ENCODE data around the gene GNAO1. TPM values are rescaled to one million over a fixed set of nuclear protein-coding genes. Genes with fewer than 3 reads are reported as not detected.

Gene GNAO1
- total and polyA plus RNA-seq, 7 donors: 0.35 to 1.9 (median 0.60) TPM

DNA sequence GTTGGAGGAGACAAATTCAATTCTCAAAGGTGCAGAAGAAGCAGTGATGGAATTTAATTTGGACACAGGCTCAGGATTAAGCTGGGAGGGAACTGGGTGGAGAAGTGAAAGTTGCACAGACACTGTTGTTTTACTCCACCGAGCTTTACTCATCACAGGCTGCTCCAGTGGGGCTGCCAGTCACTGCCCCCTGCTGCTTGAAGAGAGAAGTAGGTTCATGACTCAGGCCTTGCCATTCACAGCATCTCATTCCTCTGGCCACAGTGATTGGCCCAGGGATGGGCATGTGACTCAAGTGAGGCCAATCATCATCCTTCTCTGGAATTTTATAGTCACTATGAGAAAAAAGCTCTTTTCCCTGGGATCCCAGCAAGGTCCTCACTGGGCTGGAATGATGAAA lies 11.8 kb downstream of the GNAO1 start:
- no peak overlapping the region for H3K4me3 ChIP-seq
- WGBS, 3 donors: 14 to 33% (median 18%) methylated on average over 1 of the region's 1 CpG

DNA sequence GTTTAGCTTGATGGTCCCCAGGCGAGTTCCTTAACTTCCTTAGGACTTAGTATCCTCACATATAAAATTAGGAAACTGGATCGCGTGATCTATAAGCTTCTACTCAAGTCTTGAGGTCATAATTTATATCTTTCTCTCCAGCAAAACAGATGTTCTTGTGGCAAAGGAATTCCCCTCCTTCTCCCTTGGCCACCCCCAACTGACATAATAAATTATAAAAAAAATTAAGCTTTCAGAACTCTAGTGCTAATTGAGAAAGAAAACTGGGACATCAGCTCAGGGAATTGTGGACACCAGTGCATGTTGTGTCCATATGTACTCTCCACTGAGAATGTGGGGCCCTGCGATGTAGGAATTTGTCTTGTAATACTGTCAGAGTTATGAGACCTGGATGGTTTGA lies 13.5 kb downstream of the GNAO1 start:
- Histone ChIP-seq H3K4me3 (no peak overlapping the region), H3K4me1 (no peaks in the 10 kb centered on the region), H3K27ac (no peak overlapping the region), H3K9me3 (peaks cover 3% of the 10 kb centered on the region), H3K27me3 (ENCODE audit: insufficient read depth in 3 of 3, low read length in 2 of 3) (peaks cover 0 to 9% (median 0%) of the 10 kb centered on the region in 3 donors), H3K36me3 (ENCODE audit: insufficient read depth in 1 of 2, low read depth in 1 of 2) (no peaks in the 10 kb centered on the region)
- intact Hi-C loops (cut with DNase I): no loop called here
- no peak for ATAC-seq
- TF ChIP-seq, protein P1, sequence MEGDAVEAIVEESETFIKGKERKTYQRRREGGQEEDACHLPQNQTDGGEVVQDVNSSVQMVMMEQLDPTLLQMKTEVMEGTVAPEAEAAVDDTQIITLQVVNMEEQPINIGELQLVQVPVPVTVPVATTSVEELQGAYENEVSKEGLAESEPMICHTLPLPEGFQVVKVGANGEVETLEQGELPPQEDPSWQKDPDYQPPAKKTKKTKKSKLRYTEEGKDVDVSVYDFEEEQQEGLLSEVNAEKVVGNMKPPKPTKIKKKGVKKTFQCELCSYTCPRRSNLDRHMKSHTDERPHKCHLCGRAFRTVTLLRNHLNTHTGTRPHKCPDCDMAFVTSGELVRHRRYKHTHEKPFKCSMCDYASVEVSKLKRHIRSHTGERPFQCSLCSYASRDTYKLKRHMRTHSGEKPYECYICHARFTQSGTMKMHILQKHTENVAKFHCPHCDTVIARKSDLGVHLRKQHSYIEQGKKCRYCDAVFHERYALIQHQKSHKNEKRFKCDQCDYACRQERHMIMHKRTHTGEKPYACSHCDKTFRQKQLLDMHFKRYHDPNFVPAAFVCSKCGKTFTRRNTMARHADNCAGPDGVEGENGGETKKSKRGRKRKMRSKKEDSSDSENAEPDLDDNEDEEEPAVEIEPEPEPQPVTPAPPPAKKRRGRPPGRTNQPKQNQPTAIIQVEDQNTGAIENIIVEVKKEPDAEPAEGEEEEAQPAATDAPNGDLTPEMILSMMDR (IDR thresholded peaks at IDR 0.05): no peak
- 69 to 73% (median 70%) methylated on average over 4 of the region's 4 CpGs for WGBS, 3 donors
- DNase-seq: no peak

More for the DNA sequence above, 11.8 kb downstream of the GNAO1 start:
- H3K4me1 ChIP-seq: no peaks in the 10 kb centered on the region
- intact Hi-C loops (cut with DNase I): no loop called here
- DNase-seq: peak; percentile 26 to 64
- peaks cover 0 to 9% (median 0%) of the 10 kb centered on the region in 3 donors for H3K27me3 ChIP-seq (ENCODE audit: insufficient read depth in 3 of 3, low read length in 2 of 3)
- no peak overlapping the region for H3K27ac ChIP-seq
- TF ChIP-seq, protein P1 (IDR thresholded peaks at IDR 0.05): no peak
- H3K36me3 ChIP-seq (ENCODE audit: insufficient read depth in 1 of 2, low read depth in 1 of 2): no peaks in the 10 kb centered on the region
- H3K9me3 ChIP-seq: no peaks in the 10 kb centered on the region
- ATAC-seq: peak in 3 of 4 donors; percentile 27 to 56 (median 45)

DNA sequence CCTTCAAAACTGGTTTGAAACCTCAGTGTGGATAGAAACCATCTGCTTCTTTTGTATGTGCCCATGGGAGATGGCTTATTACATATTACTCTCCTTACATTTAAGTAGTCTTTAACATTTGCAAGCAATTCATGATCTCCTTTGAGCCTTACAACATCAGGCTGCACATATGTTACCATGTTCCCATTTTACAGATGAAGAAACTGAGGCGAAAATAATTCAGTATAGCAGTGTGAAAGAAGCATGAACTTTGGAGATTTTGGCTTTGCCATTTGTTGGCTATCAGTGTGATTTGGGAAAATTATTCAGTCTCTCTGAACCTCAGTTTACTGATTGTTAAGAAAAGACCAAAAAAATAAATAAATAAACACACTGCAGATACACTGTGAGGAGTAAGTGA lies 15.7 kb downstream of the GNAO1 start:
- TF ChIP-seq, protein P1 (IDR thresholded peaks at IDR 0.05): no peak
- Histone ChIP-seq H3K4me1 (no peaks in the 10 kb centered on the region), H3K27me3 (ENCODE audit: insufficient read depth in 3 of 3, low read length in 2 of 3) (no peaks in the 10 kb centered on the region), H3K27ac (no peak overlapping the region), H3K9me3 (peaks cover 6% of the 10 kb centered on the region), H3K4me3 (no peak overlapping the region), H3K36me3 (ENCODE audit: insufficient read depth in 1 of 2, low read depth in 1 of 2) (no peaks in the 10 kb centered on the region)
- DNase-seq (no peak), ATAC-seq (no peak)
- intact Hi-C loops (cut with DNase I): no loop called here
- WGBS, 3 donors: 90 to 97% (median 92%) methylated on average over 1 of the region's 1 CpG

DNA sequence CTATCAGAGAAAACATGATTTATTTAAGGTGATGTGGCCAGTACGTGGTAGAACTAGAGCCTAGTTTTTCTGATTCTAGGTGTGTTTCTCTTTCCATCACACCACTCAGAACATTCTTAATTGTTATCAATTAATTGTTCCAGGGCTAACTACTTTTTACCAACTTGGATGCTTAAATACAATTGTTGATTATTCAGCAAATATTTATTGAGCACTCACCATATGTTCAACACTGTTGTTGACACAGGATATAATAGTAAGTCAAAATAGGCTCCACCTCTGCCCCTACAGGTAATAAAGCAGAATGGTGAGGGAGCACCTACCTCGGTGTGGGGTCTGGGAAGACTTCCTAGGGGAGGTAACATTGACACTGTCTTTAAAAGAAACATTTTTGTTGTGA lies 16.1 kb downstream of the GNAO1 start:
- TF ChIP-seq, protein P1 (IDR thresholded peaks at IDR 0.05): no peak
- Histone ChIP-seq H3K4me3 (no peak overlapping the region), H3K4me1 (no peaks in the 10 kb centered on the region), H3K36me3 (ENCODE audit: insufficient read depth in 1 of 2, low read depth in 1 of 2) (no peaks in the 10 kb centered on the region), H3K9me3 (peaks cover 6% of the 10 kb centered on the region), H3K27me3 (ENCODE audit: insufficient read depth in 3 of 3, low read length in 2 of 3) (peaks cover 0 to 2% (median 0%) of the 10 kb centered on the region in 3 donors), H3K27ac (no peak overlapping the region)
- no peak for ATAC-seq
- intact Hi-C loops (cut with DNase I): no loop called here
- no peak for DNase-seq
- WGBS, 3 donors: 74 to 85% (median 79%) methylated on average over 2 of the region's 2 CpGs

DNA sequence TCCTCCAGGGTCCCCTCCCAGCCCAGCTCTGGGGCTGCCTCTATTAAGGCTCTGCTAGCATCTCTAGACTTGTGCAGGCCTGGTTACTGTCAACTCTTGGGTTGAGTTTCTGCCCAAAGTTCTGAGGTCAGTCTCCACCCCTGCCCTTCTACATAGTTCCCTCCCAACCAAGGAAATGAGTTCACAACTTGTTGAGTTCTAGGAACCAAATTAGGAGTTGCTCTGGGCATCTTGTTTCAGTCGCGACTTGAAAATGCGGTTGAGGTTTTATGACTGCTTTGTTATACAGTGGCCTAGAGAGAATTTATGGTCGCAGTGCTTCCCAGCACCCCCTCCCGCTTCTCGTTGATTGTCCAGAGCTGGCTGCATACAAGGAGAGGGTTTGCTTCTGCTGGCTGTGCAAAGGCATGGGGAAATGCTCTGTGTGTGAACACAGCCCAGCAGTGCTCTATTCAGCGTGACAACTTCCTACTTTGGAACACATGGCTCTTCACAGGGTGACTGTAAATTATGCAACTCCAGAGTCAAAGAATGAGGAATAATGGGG lies 20.2 kb downstream of the GNAO1 start:
- 23 to 40% (median 28%) methylated on average over 7 of the region's 7 CpGs for WGBS, 3 donors
- no peak overlapping the region for H3K4me3 ChIP-seq
- H3K4me1 ChIP-seq: no peaks in the 10 kb centered on the region
- no peaks in the 10 kb centered on the region for H3K36me3 ChIP-seq (ENCODE audit: insufficient read depth in 1 of 2, low read depth in 1 of 2)
- peaks cover 0 to 4% (median 3%) of the 10 kb centered on the region in 3 donors for H3K27me3 ChIP-seq (ENCODE audit: insufficient read depth in 3 of 3, low read length in 2 of 3)
- peaks cover 6% of the 10 kb centered on the region for H3K9me3 ChIP-seq
- ATAC-seq (peak in 1 of 4 donors; percentile 42), DNase-seq (no peak)
- TF ChIP-seq, protein P1 (IDR thresholded peaks at IDR 0.05): no peak
- no peak overlapping the region for H3K27ac ChIP-seq
- intact Hi-C loops (cut with DNase I): no loop called here

Data from psoas muscle (tissue), 8 donors.